Central memory CD4-positive, alpha-beta T cell (primary cell): ENCODE measurements around the gene PRKCG.

ENCODE experiments used
- DNase-seq: peaks from one replicate; pipeline ENCODE4 v3.0.0; 2022

The PRKCG gene

DNA sequence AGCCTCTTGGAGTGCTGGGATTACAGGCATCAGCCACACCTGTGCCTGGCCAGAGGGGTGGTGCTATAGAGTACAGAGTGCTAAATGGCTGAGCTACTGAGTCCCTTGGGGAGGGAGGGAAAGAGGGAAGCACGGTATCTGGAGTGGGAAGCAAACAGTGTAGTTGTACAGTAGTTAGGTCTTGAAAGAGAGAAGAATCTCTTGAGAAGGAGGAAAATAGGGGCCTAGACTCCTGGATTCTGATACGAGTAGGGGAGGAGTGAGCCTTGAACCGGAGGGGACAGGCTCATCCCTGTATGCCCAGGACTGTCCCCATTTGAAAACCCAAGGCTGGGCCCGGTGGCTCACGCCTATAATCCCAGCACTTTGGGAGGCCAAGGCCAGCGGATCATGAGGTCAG, 9.2 kb upstream of the PRKCG start:
- no peak for DNase-seq

DNA sequence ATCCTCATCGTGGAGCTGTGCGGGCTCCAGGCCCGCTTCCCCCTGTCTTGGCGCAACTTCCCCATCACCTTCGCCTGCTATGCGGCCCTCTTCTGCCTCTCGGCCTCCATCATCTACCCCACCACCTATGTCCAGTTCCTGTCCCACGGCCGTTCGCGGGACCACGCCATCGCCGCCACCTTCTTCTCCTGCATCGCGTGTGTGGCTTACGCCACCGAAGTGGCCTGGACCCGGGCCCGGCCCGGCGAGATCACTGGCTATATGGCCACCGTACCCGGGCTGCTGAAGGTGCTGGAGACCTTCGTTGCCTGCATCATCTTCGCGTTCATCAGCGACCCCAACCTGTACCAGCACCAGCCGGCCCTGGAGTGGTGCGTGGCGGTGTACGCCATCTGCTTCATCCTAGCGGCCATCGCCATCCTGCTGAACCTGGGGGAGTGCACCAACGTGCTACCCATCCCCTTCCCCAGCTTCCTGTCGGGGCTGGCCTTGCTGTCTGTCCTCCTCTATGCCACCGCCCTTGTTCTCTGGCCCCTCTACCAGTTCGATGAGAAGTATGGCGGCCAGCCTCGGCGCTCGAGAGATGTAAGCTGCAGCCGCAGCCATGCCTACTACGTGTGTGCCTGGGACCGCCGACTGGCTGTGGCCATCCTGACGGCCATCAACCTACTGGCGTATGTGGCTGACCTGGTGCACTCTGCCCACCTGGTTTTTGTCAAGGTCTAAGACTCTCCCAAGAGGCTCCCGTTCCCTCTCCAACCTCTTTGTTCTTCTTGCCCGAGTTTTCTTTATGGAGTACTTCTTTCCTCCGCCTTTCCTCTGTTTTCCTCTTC, 8.0 kb upstream of the PRKCG start:
- DNase-seq: no peak

DNA sequence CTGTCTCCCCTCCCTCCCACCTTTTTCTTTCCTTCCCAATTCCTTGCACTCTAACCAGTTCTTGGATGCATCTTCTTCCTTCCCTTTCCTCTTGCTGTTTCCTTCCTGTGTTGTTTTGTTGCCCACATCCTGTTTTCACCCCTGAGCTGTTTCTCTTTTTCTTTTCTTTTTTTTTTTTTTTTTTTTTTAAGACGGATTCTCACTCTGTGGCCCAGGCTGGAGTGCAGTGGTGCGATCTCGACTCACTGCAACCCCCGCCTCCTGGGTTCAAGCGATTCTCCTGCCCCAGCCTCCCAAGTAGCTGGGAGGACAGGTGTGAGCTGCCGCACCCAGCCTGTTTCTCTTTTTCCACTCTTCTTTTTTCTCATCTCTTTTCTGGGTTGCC, 7.4 kb upstream of the PRKCG start:
- DNase-seq: no peak

GRCh38 chr19:53875602-53876325, 6.2 kb upstream of the PRKCG start:
- no peak for DNase-seq

- no peak for DNase-seq
Observed at GRCh38 chr19:53876651-53877224, 5.3 kb upstream of the PRKCG start.

DNA sequence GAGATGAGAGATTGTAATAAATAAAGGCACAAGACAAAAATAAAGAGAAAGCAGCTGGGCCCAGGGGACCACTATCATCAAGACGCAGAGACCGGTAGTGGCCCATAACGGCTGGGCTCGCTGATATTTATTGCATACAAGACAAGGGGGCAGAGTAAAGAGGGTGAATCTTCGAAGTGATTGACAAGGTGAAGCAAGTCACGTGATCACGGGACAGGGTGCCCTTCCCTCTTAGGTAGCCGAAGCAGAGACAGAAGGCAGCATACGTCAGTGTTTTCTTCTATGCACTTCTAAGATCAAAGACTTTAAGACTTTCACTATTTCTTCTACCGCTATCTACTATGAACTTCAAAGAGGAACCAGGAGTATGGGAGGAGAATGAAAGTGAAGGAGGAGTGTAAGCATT, 4.6 kb upstream of the PRKCG start:
- DNase-seq: peak; percentile 64

DNA sequence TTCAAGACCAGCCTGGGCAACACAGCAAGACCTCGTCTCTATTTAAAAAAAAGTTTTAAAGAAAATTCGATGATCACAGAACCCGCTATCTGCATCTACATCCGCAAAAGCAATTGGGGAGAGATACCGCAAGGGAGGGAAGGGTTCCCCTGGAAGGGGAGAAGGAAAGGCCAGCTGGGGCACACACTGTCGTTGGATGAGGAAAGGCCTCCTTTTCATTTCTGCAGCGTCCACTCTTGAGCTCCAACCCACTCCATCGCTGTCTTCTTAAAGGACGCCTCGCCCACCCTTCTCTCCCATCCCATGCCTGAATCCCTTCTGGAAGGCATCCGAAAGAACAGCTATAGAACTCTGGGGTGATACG, 3.2 kb upstream of the PRKCG start:
- no peak for DNase-seq

DNA sequence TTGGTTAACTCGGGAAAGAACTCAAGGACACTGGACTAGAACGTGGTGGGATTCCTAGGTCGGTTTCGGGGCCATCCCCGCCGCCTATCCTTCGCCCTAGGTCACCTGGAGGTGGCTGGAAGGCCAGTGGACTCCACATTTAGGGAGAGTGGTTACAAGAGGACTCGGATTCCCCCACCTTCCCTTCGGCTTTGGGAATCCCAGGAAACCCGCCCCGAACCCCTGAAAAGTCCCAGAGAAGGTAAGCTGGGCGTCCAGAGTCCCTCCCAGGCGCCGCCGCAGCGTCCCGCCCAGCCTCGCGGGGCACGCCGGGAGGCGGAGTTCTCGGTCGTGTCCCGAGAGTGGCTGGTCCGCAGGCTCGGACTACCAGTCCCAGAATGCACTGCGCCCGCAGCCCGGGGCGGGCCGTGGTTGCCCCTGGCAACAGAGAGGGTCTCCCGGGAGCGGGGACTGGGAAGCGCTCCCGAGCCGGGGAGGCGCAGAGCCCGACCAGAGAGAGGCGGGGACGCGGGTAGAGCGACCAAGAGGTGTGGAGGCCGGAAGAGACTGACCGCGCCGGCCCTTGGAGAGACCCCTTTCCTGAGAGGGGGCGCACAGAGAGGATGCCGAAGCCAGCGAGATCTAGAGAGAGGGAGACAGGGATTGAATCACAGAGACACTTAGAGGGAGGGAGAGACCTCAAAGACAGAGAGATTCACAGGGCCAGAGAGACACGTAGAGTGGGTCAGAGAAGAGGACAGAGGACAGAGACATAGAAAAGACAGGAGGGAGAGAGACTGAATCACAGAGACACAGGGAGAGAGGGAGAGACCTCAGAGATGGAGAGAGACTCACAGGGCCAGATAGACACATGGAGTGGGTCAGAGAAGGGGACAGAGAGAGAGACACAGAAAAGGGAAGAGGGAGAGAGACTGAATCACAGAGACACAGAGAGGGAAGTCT, 2.6 kb upstream of the PRKCG start:
- peak; percentile 63 for DNase-seq

DNA sequence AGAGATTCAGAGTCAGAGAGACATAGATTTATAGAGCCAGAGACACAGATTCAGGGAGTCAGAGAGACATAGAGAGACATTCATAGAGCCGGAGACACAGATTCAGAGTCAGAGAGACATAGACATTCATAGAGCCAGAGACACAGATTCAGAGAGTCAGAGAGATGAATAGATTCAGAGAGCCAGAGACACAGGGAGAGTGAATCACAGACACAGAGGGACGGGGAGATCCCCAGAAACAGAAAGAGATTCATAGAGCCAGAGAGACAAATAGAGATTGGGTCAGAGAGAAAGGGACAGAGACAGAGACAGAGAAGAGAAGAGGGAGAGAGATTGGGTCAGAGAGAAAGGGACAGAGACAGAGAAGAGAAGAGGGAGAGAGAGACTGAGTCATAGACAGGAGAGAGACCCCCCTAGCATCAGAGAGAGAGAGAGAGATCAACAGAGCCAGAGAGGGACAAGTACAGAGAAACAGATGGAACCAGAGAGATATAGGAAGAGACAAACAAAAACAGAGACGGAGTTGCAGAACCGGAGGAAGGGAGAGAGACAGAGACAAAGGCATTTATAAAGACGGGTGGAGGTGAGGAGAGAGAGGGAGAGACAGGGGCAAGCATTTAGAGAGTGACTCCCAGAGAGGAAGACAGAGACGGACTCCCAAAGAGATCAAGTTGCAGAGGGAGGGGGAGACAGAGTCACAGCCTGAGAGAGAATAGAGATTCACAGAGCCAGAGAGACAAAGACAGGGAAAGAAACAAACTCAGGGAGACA, 1.1 kb upstream of the PRKCG start:
- DNase-seq: no peak

GRCh38 chr19:53882391-53883050, 524 bp downstream of the PRKCG start:
- DNase-seq: no peak

GRCh38 chr19:53883231-53883661, 1.2 kb downstream of the PRKCG start:
- DNase-seq: no peak

- DNase-seq: no peak
Observed at GRCh38 chr19:53883741-53884140, 1.7 kb downstream of the PRKCG start.

GRCh38 chr19:53884256-53884655, 2.3 kb downstream of the PRKCG start:
- DNase-seq: no peak

- no peak for DNase-seq
Observed at GRCh38 chr19:53885036-53885435, 3.0 kb downstream of the PRKCG start.

- DNase-seq: no peak
Observed at GRCh38 chr19:53892301-53892980, 10.4 kb downstream of the PRKCG start.

DNA sequence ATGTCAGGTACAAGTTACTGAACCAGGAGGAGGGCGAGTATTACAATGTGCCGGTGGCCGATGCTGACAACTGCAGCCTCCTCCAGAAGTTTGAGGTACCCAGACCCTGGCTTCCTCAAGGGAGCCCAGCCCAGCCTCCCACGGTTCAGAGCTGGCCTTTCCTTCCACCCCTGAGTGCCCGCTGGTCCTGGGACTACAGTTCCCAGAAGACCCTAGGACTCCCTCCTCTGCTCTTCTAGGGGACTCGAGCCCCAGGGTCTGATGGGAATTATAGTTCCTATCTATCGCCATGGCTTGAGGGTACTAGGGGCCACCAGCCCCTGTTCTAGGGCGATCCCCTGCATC, 11.0 kb downstream of the PRKCG start:
- DNase-seq: no peak

- no peak for DNase-seq
Observed at GRCh38 chr19:53894707-53895106, 12.7 kb downstream of the PRKCG start.

- no peak for DNase-seq
Observed at GRCh38 chr19:53896682-53897081, 14.7 kb downstream of the PRKCG start.

DNA sequence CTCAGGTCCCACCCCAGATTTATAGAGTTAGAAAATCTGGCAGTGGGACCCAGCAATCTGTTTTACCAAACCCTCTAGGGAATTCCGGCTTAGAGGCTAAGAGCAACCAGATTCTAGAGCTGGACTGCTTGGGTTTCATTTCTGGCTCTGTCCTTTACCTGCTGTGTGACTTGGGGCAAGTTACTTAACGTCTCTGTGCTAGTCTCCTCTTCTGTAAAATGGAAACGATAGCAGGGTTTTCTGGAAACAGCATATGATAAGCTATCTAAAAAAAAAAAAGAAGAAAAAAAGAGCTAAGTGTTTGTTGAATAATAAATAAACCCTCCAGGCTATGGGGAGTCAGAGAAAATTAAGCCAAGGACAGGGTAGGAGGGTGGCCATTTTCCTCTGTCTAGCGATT, 15.5 kb downstream of the PRKCG start:
- DNase-seq: no peak

- DNase-seq: no peak
Observed at GRCh38 chr19:53898166-53898565, 16.2 kb downstream of the PRKCG start.
